Ammon's horn (tissue), 1 donor: ENCODE data around the gene CD72.

ENCODE experiments used
- DNase-seq: peaks from one replicate; pipeline ENCODE4 v3.0.0-alpha.2; 2016; ENCODE audit warnings: low spot score

The CD72 gene, protein sequence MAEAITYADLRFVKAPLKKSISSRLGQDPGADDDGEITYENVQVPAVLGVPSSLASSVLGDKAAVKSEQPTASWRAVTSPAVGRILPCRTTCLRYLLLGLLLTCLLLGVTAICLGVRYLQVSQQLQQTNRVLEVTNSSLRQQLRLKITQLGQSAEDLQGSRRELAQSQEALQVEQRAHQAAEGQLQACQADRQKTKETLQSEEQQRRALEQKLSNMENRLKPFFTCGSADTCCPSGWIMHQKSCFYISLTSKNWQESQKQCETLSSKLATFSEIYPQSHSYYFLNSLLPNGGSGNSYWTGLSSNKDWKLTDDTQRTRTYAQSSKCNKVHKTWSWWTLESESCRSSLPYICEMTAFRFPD

GRCh38 chr9:35618325-35618727 lies at the start of gene CD72:
CD72 (minus strand) TSS chr9:35618413; CDS start chr9:35618303, 110 bp downstream.
- DNase-seq: no peak

DNA sequence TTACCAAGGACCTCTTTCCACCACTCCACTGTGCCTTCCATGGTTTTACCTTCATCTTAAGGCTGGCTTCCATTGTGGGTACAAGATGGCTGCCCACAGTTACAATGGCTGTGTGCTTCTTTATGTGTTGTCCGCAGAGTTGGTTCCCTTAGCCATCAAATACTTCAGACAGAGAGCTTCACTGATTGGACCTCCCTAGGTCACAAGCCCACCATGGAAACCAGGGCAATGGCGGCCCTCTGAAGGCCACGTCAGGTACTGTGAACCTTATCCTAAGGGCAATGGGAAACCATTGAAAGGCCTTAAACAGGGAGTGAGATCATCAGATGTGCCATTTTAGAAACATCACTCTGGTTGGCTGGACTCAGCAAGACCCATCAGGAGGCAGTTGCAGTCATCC lies 49.7 kb upstream of the CD72 start:
- no peak for DNase-seq

GRCh38 chr9:35666549-35666948 lies 48.3 kb upstream of the CD72 start:
- DNase-seq: no peak

DNA sequence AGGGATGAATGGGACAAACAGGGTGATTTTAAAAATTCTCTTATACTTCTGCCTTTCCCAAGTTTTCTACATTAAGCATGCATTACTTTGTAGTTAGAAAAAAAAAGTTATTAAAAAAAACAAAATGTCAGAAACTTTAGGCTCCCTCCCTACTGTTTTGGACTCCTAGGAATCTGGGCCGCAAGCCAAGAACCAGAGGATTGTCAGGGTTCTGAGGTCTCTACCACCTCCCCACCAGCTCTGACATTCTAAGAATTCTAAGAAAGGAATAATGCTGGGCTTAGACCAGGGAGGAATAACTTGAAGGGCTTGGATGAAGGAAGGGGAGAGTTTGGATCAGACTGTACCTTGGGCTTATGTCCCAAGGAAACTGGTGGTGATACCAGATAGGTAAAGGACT lies 47.8 kb upstream of the CD72 start:
- DNase-seq: no peak

GRCh38 chr9:35665471-35665818 lies 47.2 kb upstream of the CD72 start:
- no peak for DNase-seq

DNA sequence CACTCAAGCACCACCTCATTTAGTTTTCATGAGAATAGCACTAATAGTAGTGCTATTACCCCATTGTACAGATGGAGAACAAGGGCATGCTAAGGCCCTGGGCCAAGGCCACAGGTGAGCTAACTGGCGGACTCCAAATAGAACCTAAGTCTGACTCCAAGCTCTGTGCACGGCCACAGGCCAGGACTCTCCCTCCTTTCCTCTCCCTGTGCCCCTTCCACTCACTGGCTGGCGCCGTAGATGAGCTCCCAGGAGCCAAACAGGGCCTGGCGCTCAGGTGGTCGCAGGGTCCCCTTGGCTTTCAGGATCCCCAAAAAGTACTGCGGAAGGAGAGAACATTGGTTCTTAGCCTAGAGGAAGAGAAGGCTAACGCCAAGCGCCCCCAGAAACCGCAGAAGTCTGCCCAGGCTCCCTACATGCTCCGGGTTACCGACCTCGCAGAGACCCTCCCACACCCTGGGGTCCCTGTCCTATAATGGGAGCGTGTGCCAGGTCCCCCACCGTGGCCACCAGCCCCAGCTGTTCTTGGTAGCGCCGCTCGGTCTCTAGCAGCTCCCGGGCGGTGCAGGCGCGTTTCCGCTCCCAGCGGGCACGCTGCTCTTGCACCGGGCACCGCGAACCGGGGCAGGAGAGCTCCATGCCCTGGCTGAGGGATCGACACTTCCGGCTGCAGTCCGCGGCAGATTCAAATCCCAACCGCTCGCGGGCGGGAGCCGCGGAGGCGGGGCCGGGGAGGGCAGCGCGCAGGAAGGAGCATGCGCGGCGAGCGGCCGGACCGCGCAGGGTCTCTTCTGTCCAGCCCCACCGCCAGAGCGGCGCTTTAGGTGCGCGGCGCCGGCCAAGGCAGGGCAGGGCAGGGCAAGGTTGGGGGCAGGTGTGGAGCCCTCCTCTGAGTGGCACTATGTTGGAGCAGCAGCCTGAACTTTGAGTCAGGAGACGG lies 46.6 kb upstream of the CD72 start, which contains the start of gene ARHGEF39:
TSS of gene ARHGEF39 (minus strand) at position 665 of the 940 bp plus-strand sequence. CDS start at position 639, 26 bp downstream.
- peak; percentile 75 for DNase-seq

DNA sequence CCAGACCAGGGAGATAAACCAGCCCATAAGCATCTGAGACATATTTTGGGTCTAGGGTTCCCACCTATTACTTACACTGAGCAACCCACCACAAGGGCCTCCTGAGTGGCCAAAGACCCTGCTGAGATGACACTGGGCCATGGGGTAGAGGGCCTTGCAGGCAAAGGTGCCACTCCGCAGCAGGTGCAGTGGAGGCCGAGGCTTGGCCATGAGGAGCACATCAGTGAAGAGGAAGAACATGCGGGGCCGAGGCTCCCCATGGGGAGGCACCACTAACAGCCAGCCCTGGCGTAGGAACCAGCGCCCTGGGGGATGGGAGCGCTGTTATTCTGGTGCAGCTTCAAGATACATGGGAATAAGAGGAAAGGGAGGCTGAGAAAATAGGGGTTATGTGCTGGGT lies 44.2 kb upstream of the CD72 start:
- no peak for DNase-seq

DNA sequence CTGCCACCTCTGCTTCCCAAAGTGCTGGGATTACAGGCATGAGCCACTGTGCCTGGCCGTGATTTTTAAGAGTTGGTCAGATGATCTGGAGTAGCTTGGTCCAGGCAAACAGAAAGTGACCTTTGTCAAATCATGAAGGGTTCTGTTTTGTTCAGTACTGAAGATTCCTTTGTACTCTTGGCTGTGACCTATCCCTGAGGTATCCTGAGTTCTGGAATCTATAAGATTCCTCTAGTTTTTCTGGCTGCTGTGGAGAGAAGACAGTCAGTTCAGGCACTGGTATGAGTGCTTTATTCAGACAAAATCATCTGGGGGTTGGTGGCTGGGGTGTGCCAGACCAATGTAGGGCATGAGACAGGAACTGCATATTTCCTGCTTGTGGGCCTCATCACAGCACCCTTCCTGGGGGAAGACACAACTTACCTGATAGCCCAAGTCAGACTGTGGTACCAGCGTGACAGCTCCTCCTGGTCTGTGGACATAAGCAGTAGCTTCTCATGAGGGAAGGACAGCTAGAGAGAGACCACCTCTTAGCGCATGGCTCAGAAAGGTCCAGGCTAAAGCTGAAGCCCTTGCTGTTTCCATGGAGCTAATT lies 43.6 kb upstream of the CD72 start:
- no peak for DNase-seq

GRCh38 chr9:35660966-35661415 lies 42.8 kb upstream of the CD72 start:
- DNase-seq: no peak

DNA sequence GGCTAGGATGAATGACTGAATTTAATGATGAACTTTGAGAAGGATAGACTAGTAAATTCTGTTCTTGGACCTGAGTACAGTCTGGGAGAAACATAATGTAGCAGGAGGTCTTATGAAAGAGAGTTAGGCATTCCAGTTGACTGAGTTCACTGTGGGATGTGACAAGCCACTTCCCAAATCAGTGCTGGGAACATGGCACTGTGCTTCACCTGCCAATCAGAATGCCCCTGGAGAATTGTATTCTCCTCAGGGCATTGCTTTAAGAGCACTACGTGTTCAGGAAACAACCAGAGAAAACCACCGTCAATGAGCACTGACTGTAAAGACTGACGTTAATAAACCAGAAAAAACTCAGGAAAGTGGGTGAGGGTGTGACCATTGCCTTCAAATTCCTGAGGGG lies 41.1 kb upstream of the CD72 start:
- no peak for DNase-seq

DNA sequence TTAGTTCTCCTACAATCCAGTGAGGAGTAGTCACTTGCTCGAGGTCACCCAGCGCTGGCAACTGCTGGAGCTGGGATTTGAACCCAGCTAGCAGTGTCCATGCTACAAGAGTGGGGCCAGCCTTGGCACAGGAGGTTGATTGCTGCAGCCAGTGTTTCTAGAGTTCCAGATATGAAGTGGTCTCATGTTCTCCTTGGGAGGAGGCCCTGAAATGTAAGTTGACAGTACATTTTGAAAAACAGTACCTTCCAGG lies 40.7 kb upstream of the CD72 start:
- no peak for DNase-seq

GRCh38 chr9:35658137-35658967 lies 40.1 kb upstream of the CD72 start, which contains the start of gene CCDC107:
CCDC107 (plus strand) TSS chr9:35658292; CDS start chr9:35658380, 88 bp downstream.
- peak; percentile 93 for DNase-seq

DNA sequence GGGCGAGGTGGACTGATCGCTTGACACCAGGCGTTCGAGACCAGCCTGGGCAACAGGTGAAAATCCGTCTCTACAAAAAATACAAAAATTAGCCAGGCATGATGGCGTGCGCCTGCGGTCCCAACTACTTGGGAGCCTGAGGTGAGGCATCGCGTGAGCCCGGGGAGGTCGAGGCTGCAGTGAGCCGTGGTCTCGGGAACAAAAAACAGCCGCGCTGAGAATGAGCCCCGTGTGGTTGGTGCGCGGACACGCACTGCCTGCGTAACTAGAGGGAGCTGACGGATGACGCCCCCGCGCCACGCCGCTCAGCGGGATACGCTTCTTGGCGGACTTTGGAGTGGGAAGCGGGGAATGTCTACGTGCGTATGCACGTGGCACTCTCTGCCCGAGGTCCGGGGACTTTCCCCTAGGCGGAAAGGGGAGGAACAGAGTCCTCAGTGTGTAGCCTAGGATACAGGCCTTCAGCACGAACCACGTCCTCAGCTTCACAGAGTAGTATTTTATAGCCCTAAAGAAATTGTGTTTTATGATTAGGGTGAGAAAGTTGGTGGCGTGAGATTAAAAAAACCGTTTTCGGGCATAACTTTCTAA lies 39.4 kb upstream of the CD72 start, which contains the start of gene RMRP:
TSS of gene RMRP (minus strand) at position 474 of the 591 bp plus-strand sequence.
- peak; percentile 99 for DNase-seq

DNA sequence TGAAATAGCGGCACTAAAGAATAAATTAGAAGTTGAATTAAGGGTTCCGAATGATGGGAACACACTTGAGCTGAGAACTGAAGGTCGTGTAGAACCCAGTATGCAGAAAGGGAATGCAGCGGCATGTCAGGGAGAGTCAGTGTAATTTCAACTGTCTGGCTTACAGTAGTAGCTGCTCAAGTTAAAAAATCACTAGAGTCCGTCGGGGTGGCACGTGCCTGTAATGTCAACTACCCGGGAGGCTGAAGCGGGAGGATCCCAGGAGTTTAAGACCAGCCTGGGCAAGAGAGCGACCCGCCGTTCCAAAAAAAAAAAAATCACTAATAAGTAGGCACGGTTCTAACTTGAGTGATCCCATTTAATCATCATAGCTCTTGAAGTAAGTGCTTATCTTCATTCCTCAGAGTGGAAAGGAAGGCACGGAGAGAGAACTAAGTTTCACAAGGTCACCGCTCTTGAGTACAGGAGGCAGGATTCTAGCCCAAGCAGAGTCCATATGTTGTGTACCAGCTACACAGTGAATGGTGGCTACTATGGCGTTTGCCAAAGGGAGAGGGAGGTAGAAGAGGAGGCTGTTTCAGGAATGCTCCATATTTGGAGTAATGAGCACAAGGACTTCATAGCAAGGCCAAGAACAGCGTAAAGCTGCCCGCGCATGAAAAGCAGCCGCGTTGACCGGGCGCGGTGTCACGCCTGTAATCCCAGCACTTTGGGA lies 38.8 kb upstream of the CD72 start:
- peak; percentile 57 for DNase-seq

- no peak for DNase-seq
Observed at GRCh38 chr9:35656348-35656747, 38.1 kb upstream of the CD72 start.

GRCh38 chr9:35653611-35654010 lies 35.4 kb upstream of the CD72 start:
- no peak for DNase-seq

GRCh38 chr9:35652829-35653209 lies 34.6 kb upstream of the CD72 start:
- DNase-seq: no peak

DNA sequence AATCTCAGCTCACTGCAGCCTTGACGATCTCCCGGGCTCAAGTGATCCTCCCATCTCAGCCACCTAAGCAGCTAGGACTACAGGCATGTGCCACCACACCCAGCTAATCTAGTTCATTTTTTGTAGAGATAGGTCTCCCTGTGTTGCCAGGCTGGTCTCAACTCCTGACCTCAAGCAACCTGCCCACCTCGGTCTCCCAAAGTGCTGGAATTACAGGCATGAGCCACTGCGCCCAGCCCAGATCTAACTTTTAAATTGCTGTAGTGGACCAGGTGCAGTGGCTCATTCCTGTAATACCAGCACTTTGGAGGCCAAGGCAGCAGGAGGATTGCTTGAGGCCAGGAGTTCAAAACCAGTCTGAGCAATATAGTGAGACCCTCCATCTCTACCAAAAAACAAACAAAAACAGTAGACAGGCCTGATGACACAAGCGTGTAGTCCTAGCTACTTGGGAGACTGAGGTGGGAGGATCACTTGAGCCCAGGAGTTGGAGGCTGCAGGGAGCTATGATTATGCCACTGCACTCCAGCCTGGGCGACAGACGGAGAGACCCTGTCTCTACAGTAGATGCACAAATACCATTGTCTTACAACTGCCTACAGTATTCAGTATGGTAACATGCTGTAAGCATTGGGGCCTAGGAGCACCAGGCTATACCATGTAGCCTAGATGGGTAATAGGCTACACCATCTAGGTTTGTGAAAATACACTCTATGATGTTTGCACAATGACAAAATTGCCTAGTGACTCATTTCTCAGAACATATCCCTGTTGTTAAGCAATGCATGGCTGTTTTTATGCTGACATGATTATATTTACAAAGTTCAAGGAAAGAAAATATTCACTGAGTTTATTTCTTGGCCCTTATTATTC lies 34.0 kb upstream of the CD72 start:
- DNase-seq: no peak

- no peak for DNase-seq
Observed at GRCh38 chr9:35650341-35651158, 32.3 kb upstream of the CD72 start, which contains the start of gene SIT1. SIT1 (minus strand) TSS chr9:35650931; CDS start chr9:35650853, 78 bp downstream.
